ENCODE data around the gene TRMT10B.

- TF ChIP-seq, protein P1, sequence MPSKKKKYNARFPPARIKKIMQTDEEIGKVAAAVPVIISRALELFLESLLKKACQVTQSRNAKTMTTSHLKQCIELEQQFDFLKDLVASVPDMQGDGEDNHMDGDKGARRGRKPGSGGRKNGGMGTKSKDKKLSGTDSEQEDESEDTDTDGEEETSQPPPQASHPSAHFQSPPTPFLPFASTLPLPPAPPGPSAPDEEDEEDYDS (CRISPR knock-in tag; IDR thresholded peaks at IDR 0.05) = no peak
- TF ChIP-seq NR3C1 (CRISPR knock-in tag; IDR thresholded peaks at IDR 0.05) (no peak), CBX5 (CRISPR knock-in tag; IDR thresholded peaks at IDR 0.05; ENCODE audit: borderline replicate concordance) (no peak), SKIL (CRISPR knock-in tag; IDR thresholded peaks at IDR 0.05; ENCODE audit: borderline replicate concordance) (no peak)
- TF ChIP-seq, protein P2, sequence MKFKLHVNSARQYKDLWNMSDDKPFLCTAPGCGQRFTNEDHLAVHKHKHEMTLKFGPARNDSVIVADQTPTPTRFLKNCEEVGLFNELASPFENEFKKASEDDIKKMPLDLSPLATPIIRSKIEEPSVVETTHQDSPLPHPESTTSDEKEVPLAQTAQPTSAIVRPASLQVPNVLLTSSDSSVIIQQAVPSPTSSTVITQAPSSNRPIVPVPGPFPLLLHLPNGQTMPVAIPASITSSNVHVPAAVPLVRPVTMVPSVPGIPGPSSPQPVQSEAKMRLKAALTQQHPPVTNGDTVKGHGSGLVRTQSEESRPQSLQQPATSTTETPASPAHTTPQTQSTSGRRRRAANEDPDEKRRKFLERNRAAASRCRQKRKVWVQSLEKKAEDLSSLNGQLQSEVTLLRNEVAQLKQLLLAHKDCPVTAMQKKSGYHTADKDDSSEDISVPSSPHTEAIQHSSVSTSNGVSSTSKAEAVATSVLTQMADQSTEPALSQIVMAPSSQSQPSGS (CRISPR knock-in tag; IDR thresholded peaks at IDR 0.05) = no peak
Measured at GRCh38 chr9:37719526-37719925, 34.1 kb upstream of the TRMT10B start.
